HG03045 (cell line): ENCODE measurements around the gene SYNGAP1.
"Not testable (repeated sequence)": the region's sequence is repeated elsewhere in the genome, so short reads cannot be mapped to it uniquely, and the experiment has no call there.

ENCODE experiments used
- ATAC-seq: cut with Tn5 transposase; IDR thresholded peaks from one replicate; pipeline ENCODE4 v1.9.1; 2021; ENCODE audit warnings: mild to moderate bottlenecking, moderate library complexity; ENCODE audit not compliant: unreplicated experiment

Gene SYNGAP1

GRCh38 chr6:33399881-33400280, 20.0 kb upstream of the SYNGAP1 start:
- not testable (repeated sequence) for ATAC-seq

GRCh38 chr6:33404884-33405283, 15.0 kb upstream of the SYNGAP1 start:
- no peak for ATAC-seq

- no peak for ATAC-seq
These were observed 14.4 kb upstream of the SYNGAP1 start for GRCh38 chr6:33405386-33405940.

GRCh38 chr6:33406126-33406525, 13.7 kb upstream of the SYNGAP1 start:
- ATAC-seq: no peak

- no peak for ATAC-seq
These were observed 12.6 kb upstream of the SYNGAP1 start for GRCh38 chr6:33407132-33407718.

GRCh38 chr6:33410050-33410710, 9.7 kb upstream of the SYNGAP1 start:
- peak; percentile 83 for ATAC-seq

- peak; percentile 37 for ATAC-seq
These were observed 8.9 kb upstream of the SYNGAP1 start, which contains the start of gene PHF1 for GRCh38 chr6:33410711-33411631. TSS of gene PHF1 (plus strand) at chr6:33411014. CDS start at chr6:33412264, 1,250 bp downstream.

- ATAC-seq: no peak
These were observed 8.2 kb upstream of the SYNGAP1 start for GRCh38 chr6:33411632-33412005.

- ATAC-seq: no peak
These were observed 7.5 kb upstream of the SYNGAP1 start for GRCh38 chr6:33412140-33413009.

GRCh38 chr6:33413241-33414120, 6.4 kb upstream of the SYNGAP1 start:
- ATAC-seq: no peak

GRCh38 chr6:33414592-33415271, 5.1 kb upstream of the SYNGAP1 start:
- ATAC-seq: no peak

- ATAC-seq: no peak
These were observed 4.0 kb upstream of the SYNGAP1 start for GRCh38 chr6:33415831-33416230.

- ATAC-seq: no peak
These were observed 3.3 kb upstream of the SYNGAP1 start for GRCh38 chr6:33416386-33417127.

- no peak for ATAC-seq
These were observed 2.5 kb upstream of the SYNGAP1 start for GRCh38 chr6:33417128-33417902.

GRCh38 chr6:33417903-33418689, 1.8 kb upstream of the SYNGAP1 start, which contains the start of gene CUTA:
TSS of gene CUTA (minus strand) at chr6:33418107. CDS start at chr6:33418000, 107 bp downstream.
- ATAC-seq: peak; percentile 79

GRCh38 chr6:33418690-33419291, 1.1 kb upstream of the SYNGAP1 start:
- no peak for ATAC-seq
